Smooth muscle cell (in vitro differentiated cells): ENCODE data around the gene RFX7. TPM values are rescaled to one million over a fixed set of nuclear protein-coding genes. Genes with fewer than 3 reads are reported as not detected.

Experiments used
- DNase-seq: peaks from one replicate; lab custom pipeline; 2025; ENCODE audit not compliant: unreplicated experiment; lab: John Stamatoyannopoulos, UW
- H2AFZ ChIP-seq: fragments of 200-600 bp; sonication (generic); 2 replicates; pipeline ENCODE4 v1.6.0; 2016; ENCODE audit warnings: antibody characterized with exemption, low read depth, mild to moderate bottlenecking
- H3F3A ChIP-seq: fragments of 200-600 bp; sonication (generic); 2 replicates; pipeline ENCODE4 v1.6.0; 2017; ENCODE audit warnings: antibody characterized with exemption, low read depth
- H3K27ac ChIP-seq: fragments of 200-600 bp; sonication (generic); 2 replicates; pipeline ENCODE4 v1.5.1; 2016; ENCODE audit warnings: low read depth, mild to moderate bottlenecking
- H3K27me3 ChIP-seq: fragments of 200-600 bp; sonication (generic); 2 replicates; pipeline ENCODE4 v1.6.1; 2016; ENCODE audit warnings: low read depth, mild to moderate bottlenecking
- H3K36me3 ChIP-seq: fragments of 200-600 bp; sonication (generic); 2 replicates; pipeline ENCODE4 v1.5.1; 2016; ENCODE audit warnings: low read depth
- H3K4me1 ChIP-seq: fragments of 200-600 bp; sonication (generic); 2 replicates; pipeline ENCODE4 v1.5.1; 2016; ENCODE audit warnings: low read depth
- H3K4me2 ChIP-seq: fragments of 200-600 bp; sonication (generic); 2 replicates; pipeline ENCODE4 v1.6.0; 2016; ENCODE audit warnings: mild to moderate bottlenecking
- H3K4me3 ChIP-seq: fragments of 200-600 bp; sonication (generic); 2 replicates; pipeline ENCODE4 v1.5.1; 2016; ENCODE audit warnings: mild to moderate bottlenecking
- H3K79me2 ChIP-seq: fragments of 200-600 bp; sonication (generic); 2 replicates; pipeline ENCODE4 v1.6.0; 2016; ENCODE audit warnings: low read depth, mild to moderate bottlenecking
- H3K9ac ChIP-seq: fragments of 200-600 bp; sonication (generic); 2 replicates; pipeline ENCODE4 v1.6.0; 2016; ENCODE audit warnings: low read depth
- H3K9me3 ChIP-seq: fragments of 200-600 bp; sonication (generic); replicated peaks from 2 replicates; pipeline ENCODE4 v1.5.1; 2016; ENCODE audit warnings: low read depth
- H4K20me1 ChIP-seq: fragments of 200-600 bp; sonication (generic); 2 replicates; pipeline ENCODE4 v1.6.0; 2016; ENCODE audit warnings: low read depth
- CTCF ChIP-seq: fragments of 200-600 bp; sonication (generic); IDR thresholded peaks from 2 replicates; pipeline ENCODE4 v1.5.1; 2017; ENCODE audit warnings: borderline replicate concordance, mild to moderate bottlenecking, antibody characterized with exemption; ENCODE audit not compliant: insufficient read depth, poor library complexity, severe bottlenecking
- WGBS: methylation state at CpG from one replicate; pipeline ENCODE4 v1.1.7; 2016; ENCODE audit warnings: low lambda C conversion rate; 5-methylcytosine and 5-hydroxymethylcytosine counted together
- polyA plus RNA-seq: library from polyadenylated mRNA; unstranded; fragments of >200 nt; fragmentation: Nextera tagmentation; extraction: Ambion mirVana; gene quantifications from 2 replicates; pipeline ENCODE4 v1.2.1, GENCODE V29; 2016
- total RNA-seq: library from RNA; depleted of rRNA; stranded (reverse); fragments of >200 nt; gene quantifications from 2 replicates; pipeline ENCODE4 v1.2.3, GENCODE V29; 2014

RFX7 gene
- total and polyA plus RNA-seq, 2 experiments from 2014 or later = 7.7 to 18.5 TPM

DNA sequence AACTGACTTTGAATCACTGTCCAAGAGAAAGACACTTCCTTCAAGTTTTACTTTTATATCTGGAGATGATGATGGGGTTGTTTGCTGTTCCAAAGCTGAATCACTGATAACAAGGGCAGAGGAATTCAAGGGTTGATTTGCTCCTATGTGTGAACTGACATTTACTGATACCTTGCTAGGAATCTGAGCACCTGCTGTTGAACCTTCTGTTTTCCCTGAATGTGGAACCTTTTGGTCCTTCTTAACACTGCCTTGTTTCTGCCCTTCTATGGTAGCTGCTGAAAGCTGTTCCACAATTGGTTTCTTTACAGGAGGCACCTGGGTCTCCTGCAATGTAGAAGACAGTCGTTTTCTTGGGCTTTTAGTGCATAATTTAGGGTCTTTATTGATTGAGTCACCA, 148.3 kb downstream of the RFX7 start:
- no peaks in the 10 kb centered on the region for H3K79me2 ChIP-seq
- H3K27ac ChIP-seq = no peak overlapping the region
- no peak overlapping the region for H3K4me2 ChIP-seq
- DNase-seq = no peak
- H3K9me3 ChIP-seq = no peaks in the 10 kb centered on the region
- peaks cover 22% of the 10 kb centered on the region for H3K36me3 ChIP-seq
- no peak overlapping the region for H2AFZ ChIP-seq
- no peaks in the 10 kb centered on the region for H3F3A ChIP-seq
- H3K4me3 ChIP-seq = no peak overlapping the region
- H4K20me1 ChIP-seq = peaks cover 5% of the 10 kb centered on the region
- H3K9ac ChIP-seq = no peak overlapping the region
- WGBS = 59% methylated on average over 1 of the region's 1 CpG
- no peak for TF ChIP-seq CTCF
- H3K27me3 ChIP-seq = no peaks in the 10 kb centered on the region
- no peaks in the 10 kb centered on the region for H3K4me1 ChIP-seq

GRCh38 chr15:56094171-56094570, 149.5 kb downstream of the RFX7 start:
- DNase-seq = no peak
- Histone ChIP-seq H3K79me2 (no peaks in the 10 kb centered on the region), H3K9me3 (no peaks in the 10 kb centered on the region), H3K27ac (no peak overlapping the region), H3K4me1 (no peaks in the 10 kb centered on the region), H2AFZ (no peak overlapping the region), H3K36me3 (peaks cover 20% of the 10 kb centered on the region), H3K9ac (no peak overlapping the region), H3K4me2 (no peak overlapping the region), H3F3A (no peaks in the 10 kb centered on the region), H3K27me3 (no peaks in the 10 kb centered on the region), H3K4me3 (no peak overlapping the region), H4K20me1 (no peaks in the 10 kb centered on the region)
- 98% methylated on average over 5 of the region's 5 CpGs for WGBS
- no peak for TF ChIP-seq CTCF

DNA sequence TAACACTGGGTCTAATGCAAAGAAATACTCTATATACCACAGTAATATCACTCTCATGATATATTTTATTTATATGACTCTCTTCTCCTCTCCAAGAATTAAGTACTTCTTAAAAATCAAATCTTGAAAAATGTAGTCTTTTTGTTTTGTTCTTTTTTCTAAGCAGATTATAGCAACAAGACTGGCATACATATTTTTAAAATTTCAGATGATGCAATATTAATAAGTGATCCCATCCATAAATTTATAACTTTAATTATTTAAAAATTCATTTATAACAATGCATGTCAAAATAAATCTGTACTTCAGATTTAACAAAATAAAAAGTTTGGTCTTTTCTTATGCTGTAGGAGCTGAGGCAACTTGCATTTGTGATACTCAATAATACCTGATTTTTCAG, 155.3 kb downstream of the RFX7 start:
- Histone ChIP-seq H4K20me1 (no peaks in the 10 kb centered on the region), H3K4me1 (no peaks in the 10 kb centered on the region), H2AFZ (no peak overlapping the region), H3K9me3 (no peaks in the 10 kb centered on the region), H3F3A (no peaks in the 10 kb centered on the region), H3K27ac (no peak overlapping the region), H3K36me3 (peaks cover under 1% of the 10 kb centered on the region), H3K4me3 (no peak overlapping the region), H3K4me2 (no peak overlapping the region), H3K9ac (no peak overlapping the region), H3K27me3 (no peaks in the 10 kb centered on the region), H3K79me2 (no peaks in the 10 kb centered on the region)
- no peak for DNase-seq
- no peak for TF ChIP-seq CTCF

- Histone ChIP-seq H3K27me3 (no peaks in the 10 kb centered on the region), H3K9me3 (no peaks in the 10 kb centered on the region), H3K79me2 (no peaks in the 10 kb centered on the region), H3F3A (no peaks in the 10 kb centered on the region), H3K27ac (no peak overlapping the region), H3K4me3 (no peak overlapping the region), H3K36me3 (no peaks in the 10 kb centered on the region), H2AFZ (no peak overlapping the region), H3K4me2 (no peak overlapping the region), H4K20me1 (no peaks in the 10 kb centered on the region), H3K9ac (no peak overlapping the region), H3K4me1 (no peaks in the 10 kb centered on the region)
- no peak for TF ChIP-seq CTCF
- WGBS = 97% methylated on average over 1 of the region's 1 CpG
- no peak for DNase-seq
Measured at GRCh38 chr15:56086566-56086965, 157.1 kb downstream of the RFX7 start.
